HG03060 (cell line): Measurements from ENCODE around the gene GPR26.

Experiments used
- ATAC-seq: cut with Tn5 transposase; IDR thresholded peaks from one replicate; pipeline ENCODE4 v1.9.1; 2021; ENCODE audit warnings: low read depth, moderate number of reproducible peaks; ENCODE audit not compliant: unreplicated experiment

The GPR26 gene

GRCh38 chr10:123645016-123645415, 21.1 kb upstream of the GPR26 start:
- ATAC-seq = no peak

GRCh38 chr10:123645615-123646014, 20.5 kb upstream of the GPR26 start:
- no peak for ATAC-seq

- no peak for ATAC-seq
Measured at GRCh38 chr10:123648595-123648994, 17.6 kb upstream of the GPR26 start.

GRCh38 chr10:123649676-123650075, 16.5 kb upstream of the GPR26 start:
- no peak for ATAC-seq

GRCh38 chr10:123651421-123652047, 14.6 kb upstream of the GPR26 start:
- ATAC-seq = no peak

GRCh38 chr10:123655751-123656150, 10.4 kb upstream of the GPR26 start:
- ATAC-seq = no peak

- ATAC-seq = no peak
Measured at GRCh38 chr10:123663522-123663921, 2.6 kb upstream of the GPR26 start.

GRCh38 chr10:123665491-123666286, 466 bp upstream of the GPR26 start:
- ATAC-seq = no peak

- no peak for ATAC-seq
Measured at GRCh38 chr10:123669886-123670285, 3.7 kb downstream of the GPR26 start.

GRCh38 chr10:123673198-123673597, 7.0 kb downstream of the GPR26 start:
- no peak for ATAC-seq

- no peak for ATAC-seq
Measured at GRCh38 chr10:123674741-123675140, 8.6 kb downstream of the GPR26 start.

- ATAC-seq = no peak
Measured at GRCh38 chr10:123675811-123676210, 9.7 kb downstream of the GPR26 start.

- ATAC-seq = no peak
Measured at GRCh38 chr10:123677556-123677955, 11.4 kb downstream of the GPR26 start.

- no peak for ATAC-seq
Measured at GRCh38 chr10:123678376-123678775, 12.2 kb downstream of the GPR26 start.

- ATAC-seq = no peak
Measured at GRCh38 chr10:123681285-123681684, 15.1 kb downstream of the GPR26 start.

- no peak for ATAC-seq
Measured at GRCh38 chr10:123682477-123682876, 16.3 kb downstream of the GPR26 start.

GRCh38 chr10:123683459-123683858, 17.3 kb downstream of the GPR26 start:
- ATAC-seq = no peak

- ATAC-seq = no peak
Measured at GRCh38 chr10:123683865-123684264, 17.7 kb downstream of the GPR26 start.

- no peak for ATAC-seq
Measured at GRCh38 chr10:123685260-123685659, 19.1 kb downstream of the GPR26 start.

- no peak for ATAC-seq
Measured at GRCh38 chr10:123687758-123688157, 21.6 kb downstream of the GPR26 start.

GRCh38 chr10:123689880-123690279, 23.7 kb downstream of the GPR26 start:
- no peak for ATAC-seq

GRCh38 chr10:123703195-123703790, 37.1 kb downstream of the GPR26 start:
- ATAC-seq = no peak
